Measurements from ENCODE around the gene RPS10.

RPS10 gene

GRCh38 chr6:34425498-34426410, at the start of gene RPS10:
RPS10 (minus strand) TSS chr6:34426069; CDS start chr6:34425221, 848 bp downstream.
- peak; percentile 93 for DNase-seq (ENCODE audit: low spot score)

GRCh38 chr6:34475238-34475682, 49.4 kb upstream of the RPS10 start:
- DNase-seq (ENCODE audit: low spot score), result no peak

- DNase-seq (ENCODE audit: low spot score), result no peak
These were observed 48.9 kb upstream of the RPS10 start for GRCh38 chr6:34474754-34475153.

- no peak for DNase-seq (ENCODE audit: low spot score)
These were observed 48.1 kb upstream of the RPS10 start for GRCh38 chr6:34473967-34474366.

GRCh38 chr6:34472425-34472824, 46.6 kb upstream of the RPS10 start:
- DNase-seq (ENCODE audit: low spot score), result no peak

GRCh38 chr6:34469499-34469898, 43.6 kb upstream of the RPS10 start:
- DNase-seq (ENCODE audit: low spot score), result no peak

GRCh38 chr6:34468378-34468892, 42.6 kb upstream of the RPS10 start:
- no peak for DNase-seq (ENCODE audit: low spot score)

- peak; percentile 34 for DNase-seq (ENCODE audit: low spot score)
These were observed 40.6 kb upstream of the RPS10 start for GRCh38 chr6:34466242-34467185.

- peak; percentile 87 for DNase-seq (ENCODE audit: low spot score)
These were observed 39.8 kb upstream of the RPS10 start, which contains the start of gene PACSIN1 for GRCh38 chr6:34465531-34466241. PACSIN1 (plus strand) TSS chr6:34466076; CDS start chr6:34526306, 60,230 bp downstream.

- DNase-seq (ENCODE audit: low spot score), result no peak
These were observed 38.0 kb upstream of the RPS10 start for GRCh38 chr6:34463849-34464248.

GRCh38 chr6:34463299-34463698, 37.4 kb upstream of the RPS10 start:
- DNase-seq (ENCODE audit: low spot score), result no peak

- peak; percentile 46 for DNase-seq (ENCODE audit: low spot score)
These were observed 36.7 kb upstream of the RPS10 start for GRCh38 chr6:34462551-34462971.

GRCh38 chr6:34462010-34462409, 36.1 kb upstream of the RPS10 start:
- DNase-seq (ENCODE audit: low spot score), result no peak

- DNase-seq (ENCODE audit: low spot score), result no peak
These were observed 35.1 kb upstream of the RPS10 start for GRCh38 chr6:34460796-34461507.

GRCh38 chr6:34459899-34460593, 34.2 kb upstream of the RPS10 start:
- peak; percentile 69 for DNase-seq (ENCODE audit: low spot score)

GRCh38 chr6:34457742-34458735, 32.2 kb upstream of the RPS10 start:
- peak; percentile 46 for DNase-seq (ENCODE audit: low spot score)

GRCh38 chr6:34457382-34457741, 31.5 kb upstream of the RPS10 start:
- no peak for DNase-seq (ENCODE audit: low spot score)

- DNase-seq (ENCODE audit: low spot score), result no peak
These were observed 30.0 kb upstream of the RPS10 start for GRCh38 chr6:34455831-34456230.

- DNase-seq (ENCODE audit: low spot score), result no peak
These were observed 25.3 kb upstream of the RPS10 start for GRCh38 chr6:34451192-34451591.
